SK-N-SH (cell line): ENCODE results near the gene SIX2.

Experiments
- RCOR1 ChIP-seq: fragments of 150-350 bp; IDR thresholded peaks from 2 replicates; pipeline ENCODE4 v1.6.1; 2017; ENCODE audit warnings: antibody characterized with exemption, low read length
- TCF12 ChIP-seq: IDR thresholded peaks from 2 replicates; pipeline ENCODE4 v1.4.0; 2012

- no peak; the same call in 1 of the 2 replicates for TF ChIP-seq RCOR1
- no peak for TF ChIP-seq TCF12
Observed at GRCh38 chr2:45049569-45050336, 40.5 kb upstream of the SIX2 start.
